IPS-20b (cell line): ENCODE data around the gene RNFT2.
"Not testable (repeated sequence)": the region's sequence is repeated elsewhere in the genome, so short reads cannot be mapped to it uniquely, and the experiment has no call there.

Experiments used
- H3K27ac ChIP-seq: one replicate; pipeline ENCODE4 v1.5.1; 2013; ENCODE audit warnings: low read length
- H3K27me3 ChIP-seq: 2 replicates; pipeline ENCODE4 v1.6.1; 2013; ENCODE audit warnings: mild to moderate bottlenecking, low read length, inconsistent platforms; ENCODE audit not compliant: insufficient read depth
- H3K36me3 ChIP-seq: 2 replicates; pipeline ENCODE4 v1.6.1; 2013; ENCODE audit warnings: low read depth, mild to moderate bottlenecking, inconsistent platforms, low read length, moderate library complexity; ENCODE audit not compliant: insufficient read depth
- H3K4me1 ChIP-seq: 2 replicates; pipeline ENCODE4 v1.6.1; 2013; ENCODE audit warnings: mild to moderate bottlenecking, control low read depth, inconsistent platforms, low read length, moderate library complexity; ENCODE audit not compliant: insufficient read depth
- H3K4me3 ChIP-seq: 2 replicates; pipeline ENCODE4 v1.5.1; 2013; ENCODE audit warnings: mild to moderate bottlenecking, low read length, inconsistent platforms
- H3K9ac ChIP-seq: 2 replicates; pipeline ENCODE4 v1.6.1; 2013; ENCODE audit warnings: low read depth, mild to moderate bottlenecking, inconsistent platforms, low read length, moderate library complexity
- H3K9me3 ChIP-seq: 2 replicates; pipeline ENCODE4 v1.6.1; 2013; ENCODE audit warnings: mild to moderate bottlenecking, low read depth, low read length, inconsistent platforms; ENCODE audit not compliant: insufficient read depth

Gene RNFT2

DNA sequence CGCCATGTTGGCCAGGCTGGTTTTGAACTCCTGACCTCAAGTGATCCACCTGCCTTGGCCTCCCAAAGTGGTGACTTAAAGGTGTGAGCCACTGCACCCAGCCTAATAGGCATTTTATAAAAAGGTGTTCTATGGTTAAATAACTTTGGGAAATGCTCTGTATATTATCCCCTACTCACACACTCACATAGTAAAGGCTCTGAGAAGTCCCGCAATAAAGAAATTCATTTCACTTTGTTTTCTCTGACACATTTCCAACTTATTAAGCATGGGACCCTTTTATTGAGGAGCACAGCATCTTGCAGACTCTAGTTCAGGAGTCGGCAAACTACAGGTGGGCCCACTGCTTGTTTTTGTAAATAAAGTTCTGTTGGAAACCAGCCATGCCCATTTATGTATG, 63.9 kb downstream of the RNFT2 start:
- Histone ChIP-seq H3K9me3 (no peaks in the 10 kb centered on the region), H3K36me3 (no peaks in the 10 kb centered on the region; the same call in 1 of the 2 replicates), H3K27me3 (no peaks in the 10 kb centered on the region), H3K4me3 (no peak overlapping the region), H3K9ac (no peak overlapping the region), H3K4me1 (no peaks in the 10 kb centered on the region), H3K27ac (no peak overlapping the region)

DNA sequence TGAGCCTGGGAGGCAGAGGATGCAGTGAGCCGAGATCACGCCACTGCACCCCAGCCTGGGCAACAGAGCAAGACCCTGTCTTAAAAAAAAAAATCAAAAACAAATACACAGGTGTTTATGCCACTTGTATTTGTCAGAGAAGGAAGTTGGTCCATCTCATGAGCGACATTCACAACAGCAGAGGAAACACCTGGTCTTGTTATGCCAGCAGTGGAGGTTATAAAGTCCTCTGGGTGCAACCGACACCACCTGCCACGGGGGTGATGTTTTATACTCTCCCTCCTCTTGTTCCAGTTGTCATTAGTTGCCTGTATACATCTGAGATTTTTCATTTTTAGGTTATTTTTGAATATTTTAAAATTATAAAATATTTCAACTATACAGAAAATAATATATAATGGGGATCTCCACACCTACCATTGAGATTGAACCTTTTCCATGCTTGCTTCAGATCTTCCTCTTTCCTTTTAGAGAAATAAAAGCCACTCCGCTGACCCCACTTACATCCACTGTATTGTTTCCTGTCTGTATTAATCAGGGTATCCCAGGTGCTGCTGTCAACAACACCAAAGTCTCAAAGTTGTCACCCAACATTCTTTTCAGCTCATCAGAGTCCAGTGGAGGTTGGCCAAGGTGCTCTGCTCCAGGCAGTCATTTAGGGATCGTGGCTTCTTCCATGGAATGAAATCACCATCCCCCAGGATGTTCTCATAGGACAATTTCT, 65.1 kb downstream of the RNFT2 start:
- no peaks in the 10 kb centered on the region; the same call in 1 of the 2 replicates for H3K36me3 ChIP-seq
- no peak overlapping the region for H3K9ac ChIP-seq
- no peak overlapping the region for H3K27ac ChIP-seq
- H3K9me3 ChIP-seq, result no peaks in the 10 kb centered on the region
- H3K4me3 ChIP-seq, result no peak overlapping the region
- no peaks in the 10 kb centered on the region for H3K4me1 ChIP-seq
- H3K27me3 ChIP-seq, result no peaks in the 10 kb centered on the region

DNA sequence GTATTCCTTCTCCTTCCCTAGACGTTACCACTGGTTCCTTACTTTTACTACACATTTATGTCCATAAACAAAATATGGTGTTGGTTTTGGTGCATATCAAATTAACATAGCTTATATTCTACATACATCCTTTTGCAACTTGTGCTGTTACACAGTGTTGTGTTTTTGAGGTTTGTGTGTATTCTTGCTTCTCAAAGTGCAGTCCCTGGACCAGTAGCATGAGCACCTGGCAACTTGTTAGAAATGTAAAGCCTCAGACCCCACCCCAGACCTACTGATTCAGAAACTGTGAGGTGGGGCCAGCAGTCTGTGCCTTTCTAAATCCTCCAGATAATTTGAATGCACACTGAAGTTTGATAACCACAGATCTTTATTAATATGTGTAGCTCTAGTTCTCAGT, 65.9 kb downstream of the RNFT2 start:
- Histone ChIP-seq H3K27ac (no peak overlapping the region), H3K9ac (no peak overlapping the region), H3K36me3 (no peaks in the 10 kb centered on the region; the same call in 1 of the 2 replicates), H3K4me1 (no peaks in the 10 kb centered on the region), H3K27me3 (no peaks in the 10 kb centered on the region), H3K9me3 (no peaks in the 10 kb centered on the region), H3K4me3 (no peak overlapping the region)

DNA sequence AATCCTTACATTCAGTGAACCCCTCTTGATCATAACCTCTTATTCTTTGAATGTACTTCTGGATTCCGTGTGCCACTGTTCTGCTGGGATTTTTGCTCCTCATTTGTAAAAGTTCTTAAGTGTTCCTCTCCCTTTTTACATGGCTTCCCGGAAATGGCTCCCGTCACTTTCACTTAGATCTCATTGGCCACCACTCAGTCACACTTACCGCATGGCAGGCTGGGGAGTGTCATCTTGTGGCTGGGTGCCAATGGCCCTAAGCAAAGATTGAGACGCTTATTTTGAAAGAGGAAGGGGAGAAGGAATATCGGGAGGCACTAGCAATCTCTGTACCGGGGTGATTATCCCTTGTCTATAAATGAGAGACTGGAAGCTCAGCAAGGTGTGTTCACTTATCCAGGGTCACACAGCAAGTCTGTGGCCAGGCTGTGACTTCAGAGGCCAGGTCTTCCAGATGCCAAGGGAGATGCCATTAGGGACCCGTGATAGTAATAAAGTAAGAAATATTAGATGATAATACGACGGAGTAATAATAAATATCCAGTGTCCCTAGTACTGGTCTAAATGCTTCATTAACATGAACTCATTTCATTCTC, 68.8 kb downstream of the RNFT2 start:
- Histone ChIP-seq H3K9ac (no peak overlapping the region), H3K9me3 (no peaks in the 10 kb centered on the region), H3K4me3 (no peak overlapping the region), H3K27ac (no peak overlapping the region), H3K36me3 (no peaks in the 10 kb centered on the region), H3K4me1 (no peaks in the 10 kb centered on the region), H3K27me3 (no peaks in the 10 kb centered on the region)

DNA sequence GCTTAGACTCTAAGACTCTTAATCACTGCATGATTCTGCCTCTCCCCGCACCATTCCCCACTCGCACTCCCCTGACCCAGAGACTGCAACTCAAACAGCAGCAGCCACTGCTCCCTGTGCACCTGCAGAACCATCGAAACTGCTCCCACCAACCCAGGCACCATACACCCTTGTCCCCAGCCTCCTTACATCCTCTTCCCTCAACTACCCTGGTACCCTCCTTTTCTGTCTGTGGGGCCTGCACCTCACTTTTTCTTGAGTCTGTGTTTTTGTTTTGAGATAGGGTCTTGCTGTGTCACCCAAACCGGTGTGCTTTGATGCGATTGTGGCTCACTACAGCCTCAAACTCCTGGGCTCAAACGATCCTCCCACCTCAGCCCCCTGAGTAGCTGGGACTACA, 69.4 kb downstream of the RNFT2 start:
- Histone ChIP-seq H3K27ac (no peak overlapping the region), H3K9ac (no peak overlapping the region), H3K36me3 (no peaks in the 10 kb centered on the region), H3K4me1 (no peaks in the 10 kb centered on the region), H3K9me3 (no peaks in the 10 kb centered on the region), H3K4me3 (no peak overlapping the region), H3K27me3 (no peaks in the 10 kb centered on the region)

DNA sequence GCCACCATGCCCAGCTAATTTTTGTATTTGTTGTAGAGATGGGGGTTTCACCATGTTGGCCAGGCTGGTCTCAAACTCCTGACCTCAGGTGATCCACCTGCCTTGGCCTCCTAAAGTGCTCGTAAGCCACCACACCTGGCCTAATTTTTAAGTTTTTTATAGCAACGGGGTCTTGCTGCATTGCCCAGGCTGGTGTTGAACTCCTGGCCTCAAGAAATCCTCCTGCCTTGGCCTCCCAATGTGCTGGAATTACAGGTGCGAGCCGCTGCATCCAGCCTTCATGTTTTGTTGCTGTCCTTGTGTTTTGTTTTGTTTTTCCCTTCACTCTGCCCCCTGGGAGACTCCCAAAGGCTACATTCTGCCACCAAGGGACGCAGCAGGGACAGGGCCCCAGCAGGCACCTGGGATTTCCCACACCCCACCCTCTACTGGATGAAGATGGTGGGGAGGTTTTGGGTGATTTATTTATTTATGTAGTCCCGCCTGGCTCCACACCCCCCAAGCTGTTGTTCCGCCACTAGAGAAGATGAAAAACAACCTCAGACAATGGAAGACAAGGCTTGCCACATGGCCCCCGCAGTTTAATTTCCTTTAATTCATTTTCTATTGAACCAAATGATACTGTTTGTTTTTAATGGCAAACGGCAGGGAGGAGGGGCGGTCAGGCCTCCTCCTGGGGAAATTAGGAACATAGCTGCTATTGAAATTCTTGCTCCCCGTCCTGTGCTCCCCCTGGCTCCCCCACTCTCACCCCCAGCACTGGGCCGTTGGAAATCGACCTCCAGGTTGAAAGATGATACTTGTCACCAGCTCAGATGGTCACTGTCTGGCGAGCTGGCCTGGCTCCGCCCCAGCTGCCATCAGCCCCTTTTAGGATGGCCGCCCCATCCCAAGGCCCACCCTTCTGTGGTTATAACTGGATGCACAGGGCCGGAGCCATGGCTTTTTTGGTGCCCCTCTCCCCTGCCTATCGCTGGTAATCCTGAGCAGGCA, 70.3 kb downstream of the RNFT2 start:
- Histone ChIP-seq H3K36me3 (no peaks in the 10 kb centered on the region), H3K4me1 (no peaks in the 10 kb centered on the region), H3K27me3 (no peaks in the 10 kb centered on the region), H3K9ac (no peak overlapping the region), H3K27ac (no peak overlapping the region), H3K4me3 (no peak overlapping the region), H3K9me3 (no peaks in the 10 kb centered on the region)

DNA sequence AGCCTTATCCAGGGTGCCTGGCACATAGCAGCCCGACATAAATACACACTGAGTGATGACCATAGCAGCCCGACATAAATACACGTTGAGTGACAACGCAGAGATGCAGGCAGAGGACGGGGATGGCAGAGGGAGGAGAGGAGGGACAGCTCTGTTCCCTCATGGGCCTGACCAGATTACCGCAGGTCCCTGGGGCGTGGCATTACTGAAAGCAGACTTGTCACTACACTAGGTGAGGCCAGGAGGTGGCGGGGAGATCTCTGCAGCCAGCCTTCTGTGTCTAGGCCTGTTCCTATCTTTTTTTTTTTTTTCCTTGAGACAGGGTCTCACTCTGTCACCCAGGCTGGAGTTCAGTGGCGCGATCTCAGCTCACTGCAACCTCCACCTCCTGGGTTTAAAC, 74.1 kb downstream of the RNFT2 start:
- H3K27me3 ChIP-seq, result no peaks in the 10 kb centered on the region
- no peak overlapping the region for H3K27ac ChIP-seq
- H3K4me1 ChIP-seq, result no peaks in the 10 kb centered on the region
- no peak overlapping the region for H3K4me3 ChIP-seq
- no peaks in the 10 kb centered on the region for H3K9me3 ChIP-seq
- H3K9ac ChIP-seq, result no peak overlapping the region
- no peaks in the 10 kb centered on the region for H3K36me3 ChIP-seq

DNA sequence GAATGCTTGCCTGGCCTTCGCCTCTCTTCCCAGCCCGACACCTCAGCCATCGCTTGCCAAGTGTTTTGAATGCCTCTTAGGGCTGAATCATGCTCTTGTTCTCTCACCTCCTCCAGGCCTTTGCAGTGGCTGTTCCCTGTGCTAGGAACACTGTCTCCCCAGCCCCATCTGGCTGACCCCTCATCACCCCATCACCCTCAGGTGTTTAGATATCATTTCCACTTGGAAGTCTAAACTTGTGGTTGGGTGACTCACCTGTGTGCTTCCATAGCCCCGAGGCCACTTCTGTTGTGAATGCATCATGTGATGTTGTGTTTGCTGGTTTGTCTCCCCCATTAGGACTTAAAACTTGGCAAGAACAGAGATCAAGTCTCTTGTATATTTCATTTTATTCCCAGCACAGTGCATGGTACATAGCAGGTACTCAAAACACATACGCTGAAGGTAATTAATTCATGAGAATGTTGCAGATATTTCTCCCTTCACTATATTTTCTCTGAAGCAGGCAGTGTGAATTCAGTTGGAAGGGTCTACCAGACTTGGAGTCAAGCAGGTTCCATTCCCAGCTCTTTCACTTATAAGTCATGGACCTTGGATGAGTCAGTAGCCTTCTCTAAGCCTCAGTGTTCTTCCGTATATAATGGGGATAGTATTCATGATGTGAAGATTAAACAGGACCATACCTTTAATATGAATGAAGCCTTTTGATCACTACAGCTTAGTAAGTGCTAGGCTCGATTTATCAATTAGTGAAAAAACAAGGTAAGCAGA, 75.3 kb downstream of the RNFT2 start:
- no peak overlapping the region for H3K9ac ChIP-seq
- no peaks in the 10 kb centered on the region for H3K9me3 ChIP-seq
- no peak overlapping the region for H3K4me3 ChIP-seq
- H3K36me3 ChIP-seq, result no peaks in the 10 kb centered on the region
- no peaks in the 10 kb centered on the region for H3K4me1 ChIP-seq
- no peak overlapping the region for H3K27ac ChIP-seq
- no peaks in the 10 kb centered on the region for H3K27me3 ChIP-seq

DNA sequence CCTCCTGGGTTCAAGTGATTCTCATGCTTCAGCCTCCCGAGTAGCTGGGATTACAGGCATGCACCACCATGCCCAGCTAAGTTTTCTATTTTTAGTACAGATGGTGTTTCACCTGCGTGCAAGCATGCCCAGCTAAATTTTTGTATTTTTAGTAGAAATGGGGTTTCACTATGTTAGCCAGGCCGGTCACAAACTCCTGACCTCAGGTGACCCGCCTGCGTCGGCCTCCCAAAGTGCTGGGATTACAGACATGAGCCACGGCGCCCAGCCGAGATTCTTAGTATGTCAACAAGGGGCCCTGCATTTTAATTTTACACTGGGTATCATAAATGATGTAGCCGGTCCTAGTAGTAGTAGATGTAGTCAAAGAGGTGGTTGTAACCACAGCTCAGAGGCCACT, 76.7 kb downstream of the RNFT2 start:
- not testable (repeated sequence) for H3K4me1 ChIP-seq, H3K27ac ChIP-seq

DNA sequence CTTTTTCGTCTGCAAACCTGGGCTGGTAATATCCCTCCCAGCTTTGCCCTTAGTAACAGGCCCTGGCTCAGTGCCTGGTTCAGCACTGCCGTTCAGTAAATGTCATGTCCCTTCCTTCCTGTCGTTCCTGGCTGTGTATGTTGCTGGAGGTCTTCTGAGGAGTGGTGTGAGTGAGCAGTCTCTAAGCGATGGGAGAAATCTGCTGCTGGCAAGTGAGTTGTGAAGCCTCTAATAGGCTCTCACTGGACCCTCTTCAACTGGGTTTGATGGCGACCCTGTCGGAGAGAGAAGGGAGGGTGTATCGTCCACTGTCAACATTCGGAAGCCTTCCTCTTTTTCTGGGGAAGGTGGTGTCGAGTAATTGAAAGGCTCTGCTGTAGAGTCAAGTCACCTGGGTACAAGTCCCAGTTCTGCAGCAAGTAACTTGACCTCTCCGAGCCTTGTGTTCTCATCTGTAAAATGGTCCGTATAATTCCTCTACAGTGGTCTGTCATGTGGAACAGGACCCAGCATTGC, 80.3 kb downstream of the RNFT2 start:
- no peaks in the 10 kb centered on the region for H3K27me3 ChIP-seq
- H3K36me3 ChIP-seq, result no peaks in the 10 kb centered on the region
- peak overlapping the region; percentile 99 for H3K9ac ChIP-seq
- H3K27ac ChIP-seq, result no peak overlapping the region
- H3K4me1 ChIP-seq, result peaks cover 3% of the 10 kb centered on the region; the same call in 1 of the 2 replicates
- H3K9me3 ChIP-seq, result no peaks in the 10 kb centered on the region
- peak overlapping the region; percentile 98 for H3K4me3 ChIP-seq

More for the DNA sequence above, 76.7 kb downstream of the RNFT2 start:
- H3K9me3 ChIP-seq, H3K27me3 ChIP-seq, H3K9ac ChIP-seq, H3K36me3 ChIP-seq, H3K4me3 ChIP-seq: not testable (repeated sequence)
